OCI-LY7 (cell line): ENCODE data around the gene CCL1. TPM values are rescaled to one million over a fixed set of nuclear protein-coding genes. Genes with fewer than 3 reads are reported as not detected.

ENCODE experiments used
- BruUV-seq: library from RNA; stranded (reverse); fragments of 400-500 nt; replicated peaks from 2 replicates; lab custom pipeline; 2021; lab: Mats Ljungman, UMichigan
- CTCF ChIA-PET: fragments of 300-600 bp; sonication (Branson Sonifier 250); formaldehyde crosslinking; loops from one replicate; lab custom pipeline; 2022; ENCODE audit warnings: antibody characterized with exemption; ENCODE audit not compliant: unreplicated experiment; lab: Charles Lee
- POLR2A ChIA-PET: fragments of 300-600 bp; sonication (Branson Sonifier 250); formaldehyde crosslinking; loops from one replicate; lab custom pipeline; 2022; ENCODE audit warnings: antibody characterized with exemption; lab: Charles Lee
- DNase-seq: peaks from one replicate; pipeline ENCODE4 v3.0.0-alpha.2; 2015; ENCODE audit warnings: low spot score
- H2AFZ ChIP-seq: fragments of 200-600 bp; sonication (generic), shearing (Covaris generic); 2 replicates; pipeline ENCODE4 v1.6.1; 2014; ENCODE audit warnings: mild to moderate bottlenecking, antibody characterized with exemption, low read length, moderate library complexity
- H3K27ac ChIP-seq: fragments of 200-600 bp; sonication (generic); 2 replicates; pipeline ENCODE4 v1.5.1; 2014; ENCODE audit warnings: mixed run types, low read depth, mild to moderate bottlenecking, moderate library complexity, low read length, inconsistent platforms; ENCODE audit not compliant: poor library complexity, severe bottlenecking
- H3K36me3 ChIP-seq: fragments of 200-600 bp; sonication (generic); 2 replicates; pipeline ENCODE4 v1.6.1; 2014; ENCODE audit warnings: mild to moderate bottlenecking, antibody characterized with exemption, low read length, moderate library complexity, mixed read lengths; ENCODE audit not compliant: insufficient read depth
- H3K4me1 ChIP-seq: fragments of 200-600 bp; sonication (generic); 2 replicates; pipeline ENCODE4 v1.5.1; 2014; ENCODE audit warnings: mild to moderate bottlenecking, low read length; ENCODE audit not compliant: insufficient read depth, poor library complexity, severe bottlenecking
- H3K4me2 ChIP-seq: fragments of 200-600 bp; sonication (generic); 2 replicates; pipeline ENCODE4 v1.6.1; 2014; ENCODE audit warnings: mild to moderate bottlenecking, low read length
- H3K4me3 ChIP-seq: fragments of 200-600 bp; sonication (generic); 2 replicates; pipeline ENCODE4 v1.5.1; 2014; ENCODE audit warnings: mild to moderate bottlenecking, low read depth, low read length; ENCODE audit not compliant: poor library complexity, severe bottlenecking
- H3K79me2 ChIP-seq: fragments of 200-600 bp; sonication (generic); 2 replicates; pipeline ENCODE4 v1.6.1; 2016; ENCODE audit warnings: low read depth, mild to moderate bottlenecking, low read length, moderate library complexity, mixed read lengths; ENCODE audit not compliant: insufficient read depth
- H3K9me2 ChIP-seq: fragments of 200-600 bp; sonication (generic); 2 replicates; pipeline ENCODE4 v1.6.1; 2016; ENCODE audit warnings: mild to moderate bottlenecking, low read length, mixed read lengths; ENCODE audit not compliant: insufficient read depth
- H3K9me3 ChIP-seq: fragments of 200-600 bp; sonication (generic); 2 replicates; pipeline ENCODE4 v1.6.1; 2014; ENCODE audit warnings: mild to moderate bottlenecking, mixed run types, low read length, mixed read lengths
- H4K20me1 ChIP-seq: fragments of 200-600 bp; sonication (generic); 2 replicates; pipeline ENCODE4 v1.6.1; 2014; ENCODE audit warnings: mild to moderate bottlenecking, antibody characterized with exemption, low read length, moderate library complexity, mixed read lengths; ENCODE audit not compliant: insufficient read depth
- EZH2phosphoT487 ChIP-seq: fragments of 200-600 bp; sonication (generic); IDR thresholded peaks from 2 replicates; pipeline ENCODE4 v1.6.1; 2018; ENCODE audit warnings: low read depth, borderline replicate concordance, mild to moderate bottlenecking, mixed run types, antibody characterized with exemption, low read length, moderate library complexity, mixed read lengths
- intact Hi-C: fragments of 100-400 bp; cut with micrococcal nuclease; formaldehyde crosslinking; loops from one replicate; pipeline ENCODE4 v1.10.0; 2022; ENCODE audit not compliant: unreplicated experiment
- total RNA-seq, 2 experiments: library from RNA; depleted of rRNA in 1 of 2; stranded (reverse); fragments of >200 nt in 1 of 2; shearing (Covaris generic) in 1 of 2; gene quantifications; 2 replicates each; pipeline ENCODE4 v1.2.3, GENCODE V29; 2014 to 2022
- TF ChIP-seq, protein P1 (sequence below): fragments of 200-600 bp; sonication (generic); conservative IDR thresholded peaks from 2 replicates; pipeline ENCODE4 v1.5.1; 2014; ENCODE audit warnings: mild to moderate bottlenecking, antibody characterized with exemption, low read length, moderate library complexity, mixed read lengths

The CCL1 gene
- total RNA-seq, 2 experiments from 2014 or later, result not detected

GRCh38 chr17:34360601-34361270 is 2.3 kb downstream of the CCL1 start:
- no peak for DNase-seq
- Histone ChIP-seq H3K4me2 (no peak overlapping the region), H3K79me2 (no peaks in the 10 kb centered on the region), H3K27ac (no peak overlapping the region), H3K9me3 (0 out of 2 replicates have a peak, but pooled peaks cover 4% of the 10 kb centered on the region), H3K9me2 (no peaks in the 10 kb centered on the region), H3K36me3 (no peaks in the 10 kb centered on the region), H4K20me1 (no peaks in the 10 kb centered on the region), H3K4me1 (peaks cover 54% of the 10 kb centered on the region), H2AFZ (peak overlapping the region; percentile 73; the same call in 1 of the 2 replicates), H3K4me3 (no peak overlapping the region)
- TF ChIP-seq, protein P1, sequence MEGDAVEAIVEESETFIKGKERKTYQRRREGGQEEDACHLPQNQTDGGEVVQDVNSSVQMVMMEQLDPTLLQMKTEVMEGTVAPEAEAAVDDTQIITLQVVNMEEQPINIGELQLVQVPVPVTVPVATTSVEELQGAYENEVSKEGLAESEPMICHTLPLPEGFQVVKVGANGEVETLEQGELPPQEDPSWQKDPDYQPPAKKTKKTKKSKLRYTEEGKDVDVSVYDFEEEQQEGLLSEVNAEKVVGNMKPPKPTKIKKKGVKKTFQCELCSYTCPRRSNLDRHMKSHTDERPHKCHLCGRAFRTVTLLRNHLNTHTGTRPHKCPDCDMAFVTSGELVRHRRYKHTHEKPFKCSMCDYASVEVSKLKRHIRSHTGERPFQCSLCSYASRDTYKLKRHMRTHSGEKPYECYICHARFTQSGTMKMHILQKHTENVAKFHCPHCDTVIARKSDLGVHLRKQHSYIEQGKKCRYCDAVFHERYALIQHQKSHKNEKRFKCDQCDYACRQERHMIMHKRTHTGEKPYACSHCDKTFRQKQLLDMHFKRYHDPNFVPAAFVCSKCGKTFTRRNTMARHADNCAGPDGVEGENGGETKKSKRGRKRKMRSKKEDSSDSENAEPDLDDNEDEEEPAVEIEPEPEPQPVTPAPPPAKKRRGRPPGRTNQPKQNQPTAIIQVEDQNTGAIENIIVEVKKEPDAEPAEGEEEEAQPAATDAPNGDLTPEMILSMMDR, result no peak
- TF ChIP-seq EZH2phosphoT487, result no peak
- POLR2A ChIA-PET, result interaction anchor here (0.6 to 1.5 kb wide), 4 partner anchors 8 to 193 kb away, joined by 3 to 4 read pairs (median 3); no protein-coding TSS in a partner anchor
- no TSS peak for BruUV-seq
- CTCF ChIA-PET, result interaction anchor here (0.6 to 3.7 kb wide), 13 partner anchors 10 to 398 kb away, joined by 3 to 32 read pairs (median 4); no protein-coding TSS in a partner anchor
- intact Hi-C loops, result loop anchor here (1.0 to 10.0 kb wide), 6 partner anchors 42 to 474 kb away; partner anchors contain the start of gene CCL8

- H3K4me1 ChIP-seq, result peaks cover 34% of the 10 kb centered on the region
- no peaks in the 10 kb centered on the region for H3K36me3 ChIP-seq
- no peaks in the 10 kb centered on the region for H3K79me2 ChIP-seq
- intact Hi-C loops, result loop anchor here (10.0 kb wide), 2 partner anchors 134 to 156 kb away; no protein-coding TSS in a partner anchor
- TF ChIP-seq, protein P1, result no peak
- no peak for TF ChIP-seq EZH2phosphoT487
- no peak overlapping the region for H3K27ac ChIP-seq
- no peaks in the 10 kb centered on the region for H3K9me2 ChIP-seq
- H2AFZ ChIP-seq, result no peak overlapping the region
- CTCF ChIA-PET, result no interaction called here
- no TSS peak for BruUV-seq
- H4K20me1 ChIP-seq, result no peaks in the 10 kb centered on the region
- POLR2A ChIA-PET, result interaction anchor here (0.9 kb wide), 1 partner anchor 10 kb away, joined by 4 read pairs; no protein-coding TSS in a partner anchor
- H3K4me3 ChIP-seq, result no peak overlapping the region
- 0 out of 2 replicates have a peak, but pooled peaks cover 3% of the 10 kb centered on the region for H3K9me3 ChIP-seq
- H3K4me2 ChIP-seq, result no peak overlapping the region
- no peak for DNase-seq
These were observed 4.4 kb downstream of the CCL1 start for GRCh38 chr17:34358631-34359030.

- Histone ChIP-seq H3K27ac (no peak overlapping the region), H2AFZ (no peak overlapping the region), H3K9me3 (no peaks in the 10 kb centered on the region), H3K4me3 (no peak overlapping the region), H4K20me1 (no peaks in the 10 kb centered on the region), H3K79me2 (no peaks in the 10 kb centered on the region), H3K36me3 (no peaks in the 10 kb centered on the region), H3K9me2 (no peaks in the 10 kb centered on the region), H3K4me2 (no peak overlapping the region), H3K4me1 (peaks cover 22% of the 10 kb centered on the region)
- no peak for DNase-seq
- intact Hi-C loops, result loop anchor here (10.0 kb wide), 2 partner anchors 133 to 157 kb away; no protein-coding TSS in a partner anchor
- BruUV-seq, result no TSS peak
- TF ChIP-seq, protein P1, result peak; percentile 72
- no peak for TF ChIP-seq EZH2phosphoT487
- ChIA-PET CTCF (no interaction called here), POLR2A (interaction anchor here (0.8 kb wide), 1 partner anchor 30 kb away, joined by 3 read pairs; no protein-coding TSS in a partner anchor)
These were observed 5.6 kb downstream of the CCL1 start for GRCh38 chr17:34357398-34357797.
